HG03571 (cell line): ENCODE measurements around the gene ZBTB11.
"Not testable (repeated sequence)": the region's sequence is repeated elsewhere in the genome, so short reads cannot be mapped to it uniquely, and the experiment has no call there.

Experiments used
- ATAC-seq: cut with Tn5 transposase; IDR thresholded peaks from one replicate; pipeline ENCODE4 v1.9.1; 2021; ENCODE audit not compliant: unreplicated experiment

Gene ZBTB11, protein sequence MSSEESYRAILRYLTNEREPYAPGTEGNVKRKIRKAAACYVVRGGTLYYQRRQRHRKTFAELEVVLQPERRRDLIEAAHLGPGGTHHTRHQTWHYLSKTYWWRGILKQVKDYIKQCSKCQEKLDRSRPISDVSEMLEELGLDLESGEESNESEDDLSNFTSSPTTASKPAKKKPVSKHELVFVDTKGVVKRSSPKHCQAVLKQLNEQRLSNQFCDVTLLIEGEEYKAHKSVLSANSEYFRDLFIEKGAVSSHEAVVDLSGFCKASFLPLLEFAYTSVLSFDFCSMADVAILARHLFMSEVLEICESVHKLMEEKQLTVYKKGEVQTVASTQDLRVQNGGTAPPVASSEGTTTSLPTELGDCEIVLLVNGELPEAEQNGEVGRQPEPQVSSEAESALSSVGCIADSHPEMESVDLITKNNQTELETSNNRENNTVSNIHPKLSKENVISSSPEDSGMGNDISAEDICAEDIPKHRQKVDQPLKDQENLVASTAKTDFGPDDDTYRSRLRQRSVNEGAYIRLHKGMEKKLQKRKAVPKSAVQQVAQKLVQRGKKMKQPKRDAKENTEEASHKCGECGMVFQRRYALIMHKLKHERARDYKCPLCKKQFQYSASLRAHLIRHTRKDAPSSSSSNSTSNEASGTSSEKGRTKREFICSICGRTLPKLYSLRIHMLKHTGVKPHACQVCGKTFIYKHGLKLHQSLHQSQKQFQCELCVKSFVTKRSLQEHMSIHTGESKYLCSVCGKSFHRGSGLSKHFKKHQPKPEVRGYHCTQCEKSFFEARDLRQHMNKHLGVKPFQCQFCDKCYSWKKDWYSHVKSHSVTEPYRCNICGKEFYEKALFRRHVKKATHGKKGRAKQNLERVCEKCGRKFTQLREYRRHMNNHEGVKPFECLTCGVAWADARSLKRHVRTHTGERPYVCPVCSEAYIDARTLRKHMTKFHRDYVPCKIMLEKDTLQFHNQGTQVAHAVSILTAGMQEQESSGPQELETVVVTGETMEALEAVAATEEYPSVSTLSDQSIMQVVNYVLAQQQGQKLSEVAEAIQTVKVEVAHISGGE

DNA sequence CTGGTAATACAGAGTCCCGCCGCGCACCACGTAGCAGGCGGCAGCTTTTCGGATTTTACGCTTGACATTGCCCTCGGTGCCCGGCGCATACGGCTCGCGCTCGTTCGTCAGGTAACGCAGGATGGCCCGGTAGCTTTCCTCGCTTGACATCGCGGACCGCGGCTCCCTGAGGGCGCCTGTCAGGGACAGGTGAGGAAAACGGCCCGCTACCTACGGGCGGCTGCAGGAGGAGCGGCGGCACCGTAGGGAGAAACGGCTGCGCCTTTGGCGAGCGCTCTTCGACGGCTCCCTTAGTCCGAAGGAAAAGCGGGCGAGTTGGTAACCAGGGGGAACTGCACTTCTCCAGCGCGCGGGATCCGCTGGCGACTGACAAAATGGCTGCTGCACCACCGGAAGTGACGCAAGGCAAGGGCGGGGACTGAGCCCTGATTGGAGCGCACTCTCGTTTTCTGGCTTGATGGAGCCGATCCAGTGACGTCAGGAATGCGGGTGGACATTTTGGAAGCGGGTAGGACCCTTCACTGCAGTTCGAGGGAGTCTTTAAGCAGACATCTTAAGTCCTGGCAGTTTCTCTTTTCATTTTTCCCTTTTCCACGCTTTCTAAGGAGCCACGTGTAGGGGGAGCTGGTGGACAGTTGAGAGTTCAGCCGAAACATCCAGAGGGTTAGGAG is at the start of gene ZBTB11:
Gene ZBTB11, minus strand, starts transcription at position 368 of the 671 bp plus-strand sequence. Its CDS starts 218 bp downstream, at position 150.
- peak; percentile 73 for ATAC-seq

DNA sequence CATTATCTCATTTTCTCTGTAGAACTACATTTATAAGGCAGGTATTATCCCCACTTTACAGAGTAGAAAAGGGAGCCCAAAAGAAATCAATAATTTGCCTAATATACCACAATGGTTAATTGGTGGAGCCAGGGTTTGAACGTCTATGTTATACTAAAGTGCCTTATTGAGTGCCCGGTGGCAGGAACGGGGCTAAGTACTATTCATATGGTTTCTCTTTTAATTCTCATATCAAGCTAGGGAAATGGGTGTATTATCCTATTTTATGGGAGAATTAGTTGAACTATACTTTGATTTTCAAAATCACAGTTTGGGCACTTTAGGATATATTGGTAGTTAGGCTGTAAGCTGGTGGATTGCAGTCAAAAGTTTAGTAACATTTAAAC is 49.0 kb upstream of the ZBTB11 start:
- no peak for ATAC-seq

DNA sequence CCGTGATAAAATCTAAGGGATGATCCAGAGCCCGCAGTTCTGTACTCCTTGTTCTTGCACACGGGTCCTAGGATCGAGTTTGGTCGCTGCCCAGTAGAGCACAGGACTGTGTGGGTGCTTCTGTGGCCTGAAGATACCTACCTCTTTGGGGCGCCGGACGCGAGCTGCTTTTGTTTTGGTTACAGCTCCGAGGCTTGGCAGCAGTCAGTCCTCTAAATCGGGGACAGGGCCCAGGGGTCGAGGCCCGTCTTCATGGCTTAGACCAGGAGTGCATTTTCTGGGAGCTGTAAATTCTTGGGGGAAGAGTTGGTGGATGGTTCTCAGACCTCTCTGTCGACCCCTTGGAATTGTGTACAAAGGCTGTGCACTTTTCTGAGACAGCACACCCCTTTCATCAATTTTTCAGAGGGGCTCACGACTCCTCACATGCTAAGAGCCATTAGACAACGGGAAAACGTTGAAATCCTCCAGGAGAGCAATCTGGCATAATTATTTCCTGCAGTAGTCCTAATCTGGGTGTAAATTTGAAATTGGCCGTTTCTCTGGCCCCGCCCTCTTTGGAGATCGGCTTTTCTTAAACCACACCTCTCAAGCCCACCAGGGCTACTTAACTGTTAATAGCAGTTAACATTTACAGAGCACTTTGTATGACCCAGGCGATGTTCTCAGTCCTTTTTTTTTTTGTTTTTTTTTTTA is 48.4 kb upstream of the ZBTB11 start:
- ATAC-seq = peak; percentile 7

DNA sequence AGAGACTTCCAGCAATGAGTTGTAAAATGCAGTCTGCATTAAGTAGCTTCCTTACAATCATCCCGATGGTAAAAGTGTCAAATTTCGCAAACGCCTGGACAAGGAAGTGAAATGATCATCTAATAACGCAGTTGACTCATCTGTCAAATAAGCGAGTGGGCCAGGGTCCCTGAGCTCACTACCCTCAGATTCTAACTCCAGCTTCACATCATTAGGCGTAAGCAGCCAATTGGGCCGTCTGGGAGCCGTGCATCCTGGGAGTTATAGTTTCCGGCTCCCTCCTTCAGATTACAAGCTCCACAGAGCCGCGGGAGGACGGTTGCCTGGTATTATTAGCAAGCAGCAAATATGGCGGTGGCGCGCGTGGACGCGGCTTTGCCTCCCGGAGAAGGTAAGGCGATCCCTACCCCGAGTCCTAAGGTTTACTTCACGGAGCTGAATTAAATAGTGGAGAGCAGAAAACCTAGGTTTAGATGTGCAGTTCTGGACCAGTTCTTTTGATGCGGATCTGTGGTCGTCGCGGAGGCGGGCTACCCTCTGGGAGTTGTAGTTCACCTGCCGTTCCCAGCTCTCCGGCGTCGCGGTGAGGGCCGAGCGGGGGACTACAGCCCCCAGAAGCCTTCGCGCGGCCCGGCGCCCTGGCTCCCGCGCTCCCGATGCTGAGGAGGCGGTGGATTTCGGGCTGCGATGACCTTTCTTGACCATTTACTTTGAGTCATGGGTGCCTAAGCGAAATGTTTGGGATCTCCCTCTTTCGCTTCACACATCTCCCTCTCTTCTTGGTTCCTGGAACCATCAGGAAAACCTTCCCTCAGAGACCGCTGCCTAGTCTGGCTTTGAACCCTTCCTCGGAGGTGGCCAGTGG is 47.6 kb upstream of the ZBTB11 start, which contains the start of gene CEP97:
Gene CEP97, plus strand, starts transcription at position 286 of the 865 bp plus-strand sequence. Its CDS starts 63 bp downstream, at position 349.
- peak; percentile 87 for ATAC-seq

DNA sequence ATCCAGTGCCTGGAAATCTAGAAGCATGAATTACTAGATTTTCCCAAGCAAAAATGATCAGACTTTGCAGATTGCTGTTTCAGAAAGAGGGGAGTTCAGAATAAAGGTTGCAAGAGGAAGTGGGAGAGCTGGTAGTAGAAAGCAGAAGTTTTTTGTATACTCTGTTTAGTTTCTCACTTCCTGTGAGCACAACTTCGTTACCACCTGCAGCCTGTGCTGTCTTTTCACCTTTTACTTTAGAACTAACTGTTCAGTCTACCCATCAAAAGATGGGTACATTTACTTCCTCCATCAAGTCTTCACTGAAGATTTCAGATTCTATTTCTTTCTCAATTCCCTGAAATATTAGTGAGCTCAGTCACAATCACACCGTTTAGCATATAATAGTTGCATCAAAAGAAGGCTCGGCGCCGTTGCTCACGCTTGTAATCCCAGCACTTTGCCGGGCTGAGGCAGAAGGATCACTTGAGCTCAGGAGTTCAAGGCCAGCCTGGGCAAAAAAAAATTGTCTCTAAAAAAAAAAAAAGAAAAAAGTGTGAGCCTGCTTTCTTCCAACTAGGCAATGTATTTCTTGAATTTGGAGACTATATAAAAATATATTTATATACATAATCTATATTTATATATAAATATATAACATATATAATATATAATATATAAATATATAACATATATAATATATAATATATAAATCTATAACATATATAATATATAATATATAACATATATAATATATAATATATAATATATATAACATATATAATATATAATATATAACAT is 45.7 kb upstream of the ZBTB11 start:
- ATAC-seq = peak; percentile 52

DNA sequence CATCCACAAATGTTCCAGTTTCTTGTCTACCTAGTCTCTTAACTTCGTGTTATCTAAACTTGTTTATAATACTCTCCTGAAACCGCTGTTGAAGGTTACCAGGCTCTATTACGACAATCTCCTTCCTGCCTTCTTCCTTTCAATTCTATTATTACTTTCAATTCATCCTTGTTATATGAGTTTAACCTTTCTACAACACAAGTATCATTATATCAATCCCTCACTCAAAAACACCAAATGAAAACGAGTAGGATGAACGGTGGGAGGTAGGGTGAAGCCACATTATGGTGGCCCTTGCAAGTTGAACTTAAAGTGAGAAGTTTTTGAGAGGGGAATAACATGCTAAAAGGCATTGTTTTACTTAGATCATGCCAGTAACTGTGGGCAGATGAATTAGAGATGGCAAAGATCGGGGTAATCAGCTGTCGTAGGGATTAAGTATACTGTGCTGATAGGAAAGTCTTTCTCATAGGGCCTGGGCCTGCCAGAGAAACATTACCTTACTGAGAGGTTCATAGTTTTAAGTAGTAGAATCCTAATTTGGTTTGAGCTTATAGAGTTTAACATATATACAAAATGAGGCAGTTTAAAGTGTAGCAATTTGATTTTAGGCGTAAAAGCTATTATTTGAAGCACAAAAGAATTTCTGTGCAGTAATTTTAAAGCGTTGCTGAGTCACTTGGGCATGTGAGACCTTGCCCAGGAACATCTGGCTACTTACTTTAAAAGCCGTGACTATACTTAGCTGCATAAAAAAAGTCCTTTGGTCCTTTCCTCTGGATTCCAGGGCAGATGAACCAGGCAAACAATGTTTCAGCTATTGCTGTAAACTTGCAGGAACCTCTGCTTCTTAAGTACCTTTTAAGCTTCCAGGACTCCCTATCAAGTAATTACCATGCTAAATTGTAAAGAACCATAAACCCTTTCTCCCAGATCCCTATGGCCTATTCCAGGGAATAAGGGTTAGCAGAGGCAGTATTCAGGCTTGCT is 44.2 kb upstream of the ZBTB11 start:
- no peak for ATAC-seq

DNA sequence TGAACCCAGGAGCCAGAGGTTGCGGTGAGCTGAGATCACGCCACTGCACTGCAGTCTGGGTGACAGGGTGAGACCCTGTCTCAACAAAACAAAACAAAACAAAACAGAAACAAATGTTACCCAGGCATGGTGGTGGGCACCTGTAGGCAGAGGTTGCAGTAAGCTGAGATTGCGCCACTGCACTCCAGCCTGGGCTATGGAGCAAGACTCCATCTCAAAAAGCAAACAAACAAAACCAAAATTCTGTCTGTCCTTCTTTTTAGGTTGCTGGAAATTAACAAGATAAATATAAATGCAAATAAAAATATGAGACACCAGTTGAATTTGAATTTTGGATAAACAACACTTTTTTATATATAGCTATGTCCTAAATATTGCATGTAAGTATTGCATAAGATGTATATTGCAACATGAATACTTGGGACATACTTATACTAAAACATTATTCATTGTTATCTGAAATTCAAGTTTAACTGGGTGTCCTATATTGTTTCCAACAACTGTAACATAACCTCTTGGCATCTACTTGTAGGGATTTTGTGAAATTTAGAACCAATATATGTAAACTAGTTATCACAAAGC is 42.8 kb upstream of the ZBTB11 start:
- ATAC-seq = no peak

DNA sequence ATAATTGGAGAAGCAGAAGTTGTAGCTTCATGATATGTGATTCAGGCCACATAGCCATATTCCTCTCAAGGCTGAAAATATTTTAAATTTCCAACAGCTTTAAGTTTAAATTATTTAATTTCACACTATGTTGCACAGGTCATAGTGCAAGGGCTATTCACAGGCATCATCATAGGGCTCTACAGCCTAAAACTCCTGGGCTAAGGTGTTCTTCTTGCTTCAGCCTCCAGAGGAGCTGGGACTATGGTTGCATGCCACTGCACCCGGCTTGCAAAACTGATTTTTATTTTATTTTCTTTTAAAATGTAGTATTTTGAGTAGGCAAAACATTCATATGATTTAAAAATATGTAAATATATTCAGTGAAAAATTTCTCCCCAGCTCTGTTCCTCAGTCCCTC is 41.5 kb upstream of the ZBTB11 start:
- no peak for ATAC-seq

DNA sequence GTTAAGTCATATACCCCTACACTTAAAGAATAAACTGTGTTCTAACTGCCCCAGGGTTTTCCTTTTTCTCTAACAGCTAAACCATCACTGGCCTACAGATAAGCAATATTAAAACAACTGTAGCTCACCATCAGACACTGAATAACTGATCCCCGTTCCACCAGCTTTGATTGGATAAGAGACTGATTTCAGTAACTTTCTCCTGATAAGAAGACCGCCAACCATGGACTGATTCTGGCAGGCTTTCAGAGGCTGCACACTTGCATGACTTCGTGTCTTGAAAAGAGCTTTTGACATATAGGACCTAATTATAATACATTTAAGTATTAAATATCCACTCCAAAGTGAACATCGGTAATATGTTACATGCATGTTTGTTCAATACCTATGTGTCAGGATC is 32.2 kb upstream of the ZBTB11 start:
- no peak for ATAC-seq

DNA sequence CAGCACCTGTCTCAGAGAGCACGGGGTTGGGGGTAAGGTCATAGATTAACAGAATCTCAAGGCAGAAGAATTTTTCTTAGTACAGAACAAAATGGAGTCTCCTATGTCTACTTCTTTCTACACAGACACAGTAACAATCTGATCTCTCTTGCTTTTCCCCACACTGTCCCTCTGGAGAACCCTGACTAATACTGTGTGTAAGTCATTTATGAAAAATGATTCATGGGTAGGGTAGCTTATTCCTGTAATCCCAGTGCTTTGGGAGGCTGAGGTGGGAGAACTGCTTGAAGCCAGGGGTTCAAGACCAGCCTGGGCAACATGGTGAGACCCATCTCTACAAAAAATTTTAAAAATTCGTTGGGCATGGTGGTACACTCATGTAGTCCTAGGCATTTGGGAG is 27.7 kb upstream of the ZBTB11 start:
- ATAC-seq = not testable (repeated sequence)

DNA sequence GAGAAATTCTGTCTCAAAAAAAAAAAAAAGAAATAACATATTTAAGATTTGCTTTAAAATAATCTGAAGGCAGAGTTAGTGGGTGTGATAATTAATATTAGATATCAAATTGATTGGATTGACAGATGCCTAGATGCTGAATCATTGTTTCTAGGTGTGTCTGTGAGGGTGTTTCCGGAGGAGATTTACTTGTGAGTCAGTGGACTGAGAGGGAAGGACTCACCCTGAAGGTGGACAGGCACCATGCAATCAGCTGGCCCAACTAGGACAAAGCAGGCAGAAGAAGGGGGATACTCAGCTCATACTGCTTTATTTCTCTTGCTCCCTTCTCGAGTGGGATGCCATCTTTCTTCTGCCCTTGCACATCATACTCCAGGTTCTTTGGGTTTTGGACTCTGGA is 26.2 kb upstream of the ZBTB11 start:
- ATAC-seq = no peak

DNA sequence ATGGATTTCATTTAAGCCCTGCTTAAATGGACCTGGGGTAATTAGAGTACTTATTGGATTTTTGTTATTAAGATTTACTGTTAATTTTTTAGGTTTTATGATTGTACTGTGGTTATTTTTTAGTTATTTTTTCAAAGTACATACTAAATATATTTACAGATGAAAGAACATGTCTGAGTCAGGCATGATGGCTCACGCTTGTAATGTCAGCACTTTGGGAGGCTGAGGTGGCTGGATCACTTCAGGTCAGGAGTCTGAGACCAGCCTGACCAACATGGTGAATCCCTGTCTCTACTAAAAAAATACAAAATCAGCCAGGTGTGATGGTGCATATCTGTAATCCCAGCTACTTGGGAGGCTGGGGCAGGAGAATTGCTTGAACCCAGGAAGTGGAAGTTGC is 25.8 kb upstream of the ZBTB11 start:
- no peak for ATAC-seq

DNA sequence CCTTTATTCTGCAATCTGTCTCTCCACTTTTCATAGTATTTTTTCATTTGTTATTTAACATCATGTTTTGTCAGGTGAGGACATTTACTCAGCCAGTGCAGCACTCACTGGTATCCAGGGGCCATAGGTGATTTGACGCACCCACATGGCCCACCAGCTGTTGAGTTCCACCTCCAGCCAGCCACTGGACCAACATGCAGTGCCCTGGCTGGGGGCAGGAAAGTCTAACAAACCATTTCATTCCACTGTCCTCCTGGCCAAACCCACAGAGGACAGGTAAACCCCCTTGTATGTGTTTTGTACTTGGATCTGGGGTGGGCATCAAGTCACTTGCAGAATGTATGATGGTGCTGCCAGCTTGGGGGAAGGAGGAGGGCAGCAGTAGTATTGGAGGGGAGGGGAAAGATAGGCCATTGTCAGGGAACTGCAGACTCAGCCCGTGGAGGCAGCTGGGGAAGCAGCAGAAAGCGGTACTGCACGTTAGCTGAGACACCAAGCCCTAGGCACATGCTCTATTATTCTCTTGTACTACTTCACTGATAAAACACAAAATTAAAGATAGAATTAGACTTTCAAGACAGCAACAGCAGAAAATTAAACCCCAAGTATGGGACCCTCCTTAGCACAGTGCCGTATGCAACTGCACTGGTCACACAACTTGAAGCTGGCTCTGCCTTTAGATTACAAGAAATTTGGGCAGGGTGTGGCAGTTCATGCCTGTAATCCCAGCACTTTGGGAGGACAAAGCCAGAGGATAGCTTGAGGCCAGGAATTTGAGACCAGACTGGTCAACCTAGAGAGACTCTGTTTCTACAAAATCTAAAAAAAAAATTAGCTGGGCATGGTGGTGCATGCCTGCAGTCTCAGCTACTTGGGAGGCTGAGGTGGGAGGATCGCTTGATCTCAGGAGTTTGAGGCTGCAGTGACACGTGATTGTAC is 25.0 kb upstream of the ZBTB11 start:
- no peak for ATAC-seq

DNA sequence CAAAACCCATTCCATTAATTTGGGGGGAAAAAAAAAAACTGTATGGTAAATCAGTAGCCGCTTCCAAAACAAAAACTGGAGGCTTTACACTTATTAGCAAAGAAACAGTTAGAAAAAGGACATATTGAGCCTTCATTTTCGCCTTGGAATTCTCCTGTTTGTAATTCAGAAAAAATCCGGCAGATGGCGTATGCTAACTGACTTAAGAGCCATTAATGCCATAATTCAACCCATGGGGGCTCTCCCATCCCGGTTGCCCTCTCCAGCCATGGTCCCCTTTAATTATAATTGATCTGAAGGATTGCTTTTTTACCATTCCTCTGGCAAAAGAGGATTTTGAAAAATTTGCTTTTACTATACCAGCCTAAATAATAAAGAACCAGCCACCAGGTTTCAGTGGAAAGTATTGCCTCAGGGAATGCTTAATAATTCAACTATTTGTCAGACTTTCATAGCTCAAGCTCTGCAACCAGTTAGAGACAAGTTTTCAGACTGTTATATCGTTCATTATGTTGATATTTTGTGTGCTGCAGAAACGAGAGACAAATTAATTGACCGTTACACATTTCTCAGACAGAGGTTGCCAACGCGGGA is 18.9 kb upstream of the ZBTB11 start:
- ATAC-seq = no peak

DNA sequence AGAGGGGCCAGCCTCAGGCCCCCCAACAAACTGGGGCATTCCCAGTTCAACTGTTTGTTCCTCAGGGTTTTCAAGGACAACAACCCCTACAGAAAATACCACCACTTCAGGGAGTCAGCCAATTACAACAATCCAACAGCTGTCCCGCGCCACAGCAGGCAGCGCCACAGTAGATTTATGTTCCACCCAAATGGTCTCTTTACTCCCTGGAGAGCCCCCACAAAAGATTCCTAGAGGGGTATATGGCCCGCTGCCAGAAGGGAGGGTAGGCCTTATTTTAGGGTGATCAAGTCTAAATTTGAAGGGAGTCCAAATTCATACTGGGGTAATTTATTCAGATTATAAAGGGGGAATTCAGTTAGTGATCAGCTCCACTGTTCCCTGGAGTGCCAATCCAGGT is 17.9 kb upstream of the ZBTB11 start:
- ATAC-seq = not testable (repeated sequence)

DNA sequence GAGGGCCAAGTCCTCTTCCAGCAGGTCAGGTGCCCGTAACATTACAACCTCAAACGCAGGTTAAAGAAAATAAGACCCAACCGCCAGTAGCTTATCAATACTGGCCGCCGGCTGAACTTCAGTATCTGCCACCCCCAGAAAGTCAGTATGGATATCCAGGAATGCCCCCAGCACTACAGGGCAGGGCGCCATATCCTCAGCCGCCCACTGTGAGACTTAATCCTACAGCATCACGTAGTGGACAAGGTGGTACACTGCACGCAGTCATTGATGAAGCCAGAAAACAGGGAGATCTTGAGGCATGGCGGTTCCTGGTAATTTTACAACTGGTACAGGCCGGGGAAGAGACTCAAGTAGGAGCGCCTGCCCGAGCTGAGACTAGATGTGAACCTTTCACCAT is 16.6 kb upstream of the ZBTB11 start:
- peak; percentile 48 for ATAC-seq
